Measurements from ENCODE around the gene SLC38A6.

- no peak for TF ChIP-seq CTCF (IDR thresholded peaks at IDR 0.05)
- TF ChIP-seq POLR2A (IDR thresholded peaks at IDR 0.05) = no peak
These were observed 82.4 kb downstream of the SLC38A6 start for GRCh38 chr14:61063461-61063860.

Data from body of pancreas (tissue), 4 donors.